Keratinocyte (primary cell): Measurements from ENCODE around the gene CTTNBP2. TPM values are rescaled to one million over a fixed set of nuclear protein-coding genes. Genes with fewer than 3 reads are reported as not detected.

Experiments used
- DNase-seq: peaks from one replicate; pipeline ENCODE4 v3.0.0-alpha.2; 2011; ENCODE audit warnings: low read depth, missing footprints, low spot score
- FAIRE-seq: peaks from 2 replicates; lab custom pipeline; 2011; peaks lifted over from hg19 to GRCh38; lab: Jason Lieb, UNC
- H2AFZ ChIP-seq: 2 replicates; pipeline ENCODE4 v1.6.0; 2012; ENCODE audit warnings: low read length, control low read depth, inconsistent platforms; ENCODE audit not compliant: control insufficient read depth
- H3K27ac ChIP-seq: 2 replicates; pipeline ENCODE4 v1.5.1; 2011; ENCODE audit warnings: low read length; ENCODE audit not compliant: control insufficient read depth, insufficient read depth
- H3K27me3 ChIP-seq: 3 replicates; pipeline ENCODE4 v1.6.0; 2011; ENCODE audit warnings: low read length; ENCODE audit not compliant: control insufficient read depth, insufficient read depth; ENCODE audit errors: extremely low read depth
- H3K36me3 ChIP-seq, 2 experiments: 2 replicates in 1 of 2; 3 replicates in 1 of 2; pipeline ENCODE4 v1.5.1; 2011; ENCODE audit warnings: low read length in 2 of 2, mild to moderate bottlenecking in 1 of 2; ENCODE audit not compliant: control insufficient read depth in 2 of 2, insufficient read depth in 2 of 2; ENCODE audit errors: extremely low read depth in 1 of 2
- H3K4me1 ChIP-seq: 3 replicates; pipeline ENCODE4 v1.5.1; 2011; ENCODE audit warnings: low read length; ENCODE audit not compliant: control insufficient read depth, insufficient read depth; ENCODE audit errors: extremely low read depth
- H3K4me2 ChIP-seq: 3 replicates; pipeline ENCODE4 v1.6.0; 2011; ENCODE audit warnings: low read depth, low read length; ENCODE audit not compliant: control insufficient read depth, insufficient read depth; ENCODE audit errors: extremely low read depth
- H3K4me3 ChIP-seq, 3 experiments: fragments of 200-600 bp in 1 of 3; sonication (generic) in 1 of 3; 2 replicates in 2 of 3; 3 replicates in 1 of 3; pipeline ENCODE4 v1.5.1; 2011 to 2016; ENCODE audit warnings: low read length in 3 of 3, mild to moderate bottlenecking in 3 of 3, control low read depth in 2 of 3, inconsistent platforms in 1 of 3, low read depth in 1 of 3, mixed read lengths in 1 of 3, mixed run types in 1 of 3, moderate library complexity in 1 of 3; ENCODE audit not compliant: control insufficient read depth in 2 of 3, insufficient read depth in 2 of 3; ENCODE audit errors: extremely low read depth in 1 of 3
- H3K79me2 ChIP-seq: 2 replicates; pipeline ENCODE4 v1.6.0; 2012; ENCODE audit warnings: low read length; ENCODE audit not compliant: control insufficient read depth, insufficient read depth
- H3K9ac ChIP-seq: 3 replicates; pipeline ENCODE4 v1.6.0; 2011; ENCODE audit warnings: low read length; ENCODE audit not compliant: control insufficient read depth, insufficient read depth; ENCODE audit errors: extremely low read depth
- H3K9me1 ChIP-seq: 3 replicates; pipeline ENCODE4 v1.6.0; 2011; ENCODE audit warnings: low read length; ENCODE audit not compliant: control insufficient read depth, insufficient read depth; ENCODE audit errors: extremely low read depth
- H3K9me3 ChIP-seq: 2 replicates; pipeline ENCODE4 v1.5.1; 2012; ENCODE audit warnings: low read depth, low read length; ENCODE audit not compliant: control insufficient read depth
- H4K20me1 ChIP-seq: 3 replicates; pipeline ENCODE4 v1.6.0; 2011; ENCODE audit warnings: low read length; ENCODE audit not compliant: control insufficient read depth, insufficient read depth; ENCODE audit errors: extremely low read depth
- CTCF ChIP-seq, 3 experiments: IDR thresholded peaks in 1 of 3; conservative IDR thresholded peaks in 1 of 3; optimal IDR thresholded peaks in 1 of 3; 2 replicates in 2 of 3; 3 replicates in 1 of 3; pipeline versions ENCODE3 to v1.5.1; 2011; ENCODE audit warnings: low read length in 3 of 3, mild to moderate bottlenecking in 3 of 3, moderate library complexity in 2 of 3, control low read depth in 1 of 3, inconsistent platforms in 1 of 3; ENCODE audit not compliant: insufficient read depth in 2 of 3; ENCODE audit errors: extremely low read depth in 1 of 3
- EZH2 ChIP-seq: IDR thresholded peaks from one replicate; pipeline ENCODE4 v1.6.1; 2012; ENCODE audit warnings: inconsistent platforms, mild to moderate bottlenecking, low read length, moderate library complexity
- dilution Hi-C: fragments of 300-500 bp; cut with MboI; formaldehyde crosslinking; loops from one replicate; pipeline ENCODE4 v1.7.0; 2020; ENCODE audit warnings: low sequenced_read_pairs; ENCODE audit not compliant: extremely low pct_ligation_motif_present
- polyA plus RNA-seq, 5 experiments: library from polyadenylated mRNA; depleted of rRNA in 3 of 5; stranded (reverse) in 3 of 5; stranded (forward) in 1 of 5; unstranded in 1 of 5; fragments of >200 nt; gene quantifications; 1 replicate in 1 of 5; 2 replicates in 3 of 5; 3 replicates in 1 of 5; pipeline versions ENCODE4 v1.2.1 to v1.2.3, GENCODE V29; 2011 to 2012; ENCODE audit warnings: missing spikeins in 2 of 5, low read depth in 1 of 5, low replicate concordance in 1 of 5

Gene CTTNBP2
- polyA plus RNA-seq, 1 donor (not counting 4 experiments of a cell fraction or from before 2014, with no cell fraction given) = 0.55 TPM

GRCh38 chr7:117741962-117742361 lies 131.3 kb downstream of the CTTNBP2 start:
- Histone ChIP-seq H3K9me3 (no peaks in the 10 kb centered on the region), H3K4me2 (no peak overlapping the region), H3K36me3 (no peaks in the 10 kb centered on the region), H3K4me1 (no peaks in the 10 kb centered on the region), H3K4me3 (no peak overlapping the region), H3K9me1 (no peaks in the 10 kb centered on the region), H3K27ac (no peak overlapping the region), H4K20me1 (no peaks in the 10 kb centered on the region), H2AFZ (no peak overlapping the region), H3K27me3 (no peaks in the 10 kb centered on the region), H3K79me2 (no peaks in the 10 kb centered on the region), H3K9ac (no peak overlapping the region)
- FAIRE-seq = no peak
- dilution Hi-C loops = no loop called here
- TF ChIP-seq CTCF (optimal IDR thresholded peaks at IDR 0.05 in 1 of 3, IDR thresholded peaks at IDR 0.05 in 1 of 3, conservative IDR thresholded peaks at IDR 0.05 in 1 of 3; ENCODE audit: extremely low read depth in 1 of 3, insufficient read depth in 2 of 3, low read length in 3 of 3) (no peak), EZH2 (no peak)
- DNase-seq = no peak

DNA sequence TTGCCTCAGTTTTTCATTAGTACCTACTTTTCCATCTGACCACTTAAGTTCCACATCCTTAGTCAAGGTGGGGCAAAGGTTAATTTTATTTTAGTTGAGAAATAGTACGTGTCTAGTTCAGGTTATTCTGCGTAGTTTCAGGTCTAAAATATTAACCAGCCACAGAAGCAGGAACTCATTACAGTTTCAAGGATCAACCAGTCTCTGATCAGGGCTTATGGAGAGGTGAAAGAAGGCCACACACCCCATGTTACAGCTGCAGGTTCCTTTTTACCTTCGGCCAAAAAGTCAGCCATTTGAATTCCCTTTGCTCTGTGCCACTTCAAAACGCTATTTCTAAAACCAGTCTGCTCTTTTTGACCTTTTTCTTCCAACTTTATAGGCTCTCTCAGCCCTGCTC lies 134.2 kb downstream of the CTTNBP2 start:
- FAIRE-seq (no peak), DNase-seq (no peak)
- Histone ChIP-seq H2AFZ (no peak overlapping the region), H3K9me1 (no peaks in the 10 kb centered on the region), H4K20me1 (no peaks in the 10 kb centered on the region), H3K9ac (no peak overlapping the region), H3K4me3 (no peak overlapping the region), H3K79me2 (no peaks in the 10 kb centered on the region), H3K36me3 (no peaks in the 10 kb centered on the region), H3K27me3 (no peaks in the 10 kb centered on the region), H3K4me2 (no peak overlapping the region), H3K27ac (no peak overlapping the region), H3K9me3 (no peaks in the 10 kb centered on the region), H3K4me1 (no peaks in the 10 kb centered on the region)
- dilution Hi-C loops = no loop called here
- no peak for TF ChIP-seq EZH2
- no peak for TF ChIP-seq CTCF (optimal IDR thresholded peaks at IDR 0.05 in 1 of 3, IDR thresholded peaks at IDR 0.05 in 1 of 3, conservative IDR thresholded peaks at IDR 0.05 in 1 of 3; ENCODE audit: extremely low read depth in 1 of 3, insufficient read depth in 2 of 3, low read length in 3 of 3)
